ENCODE data around the gene SPIN2A.

DNA sequence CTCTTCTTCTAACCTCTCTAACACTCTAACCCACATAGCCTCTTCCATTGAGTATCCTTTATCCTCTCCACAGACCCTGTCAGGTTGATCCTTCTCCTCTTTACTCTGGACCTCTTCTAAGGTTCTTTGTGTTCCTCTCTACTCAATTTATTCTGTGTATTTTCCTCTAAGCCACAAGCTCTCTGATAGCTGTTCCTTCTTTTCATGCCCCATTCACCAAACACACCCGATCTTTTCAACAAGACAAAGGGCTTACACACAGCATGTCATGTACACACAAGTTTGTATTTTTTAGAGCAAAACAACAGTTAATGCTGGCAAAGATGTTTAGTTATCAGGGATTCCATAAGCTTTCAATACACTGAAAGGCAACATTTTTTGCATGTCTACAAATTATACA is 17.8 kb downstream of the SPIN2A start:
- TF ChIP-seq POLR2A (IDR thresholded peaks at IDR 0.05; ENCODE audit: low read depth, low read length) (no peak), POLR2AphosphoS5 (IDR thresholded peaks at IDR 0.05; ENCODE audit: low read depth, low read length) (no peak), TAF1 (IDR thresholded peaks at IDR 0.05; ENCODE audit: borderline replicate concordance, low read depth, low read length) (no peak)

All from GM12892 (cell line).